Measurements from ENCODE around the gene TENM4.

The TENM4 gene

DNA sequence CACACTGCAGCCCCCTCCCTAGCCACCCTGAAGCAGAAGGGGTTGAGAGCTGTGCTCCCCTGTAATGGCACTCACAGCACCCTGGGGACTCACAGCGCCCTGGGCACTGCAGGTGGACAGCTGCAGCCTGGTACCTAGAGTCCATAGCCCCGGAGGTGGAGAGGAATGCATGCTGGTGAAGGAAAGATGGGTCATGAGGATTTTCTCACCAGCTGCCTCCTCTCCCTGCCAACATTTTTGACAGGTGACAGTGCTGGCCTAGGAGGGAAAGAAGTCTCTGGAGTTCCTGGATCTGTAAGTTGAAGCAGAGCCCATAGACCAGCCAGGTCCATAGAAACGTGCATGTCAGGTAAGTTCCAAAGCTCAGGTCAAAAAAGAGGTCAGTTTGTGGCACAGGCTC, 330.5 kb downstream of the TENM4 start:
- no peak for DNase-seq

DNA sequence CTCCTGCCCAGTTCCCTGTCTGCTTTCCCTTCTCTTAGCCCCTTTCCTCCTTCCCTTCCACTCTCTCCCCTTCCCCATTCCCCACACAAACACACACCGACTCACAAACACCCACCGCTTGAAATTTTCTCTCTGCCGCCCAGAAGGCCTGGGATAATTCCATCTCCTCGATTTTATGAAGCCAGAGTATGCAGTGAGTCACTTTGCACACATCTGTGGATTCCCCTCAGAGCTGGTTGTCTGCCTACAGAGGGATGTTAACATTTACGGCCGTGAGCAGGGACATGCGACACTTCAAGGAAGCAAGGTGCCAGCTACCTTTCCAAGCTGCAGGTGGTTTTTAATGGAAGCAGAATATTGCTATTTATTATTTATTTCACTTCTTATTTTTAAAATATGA, 332.0 kb downstream of the TENM4 start:
- no peak for DNase-seq

DNA sequence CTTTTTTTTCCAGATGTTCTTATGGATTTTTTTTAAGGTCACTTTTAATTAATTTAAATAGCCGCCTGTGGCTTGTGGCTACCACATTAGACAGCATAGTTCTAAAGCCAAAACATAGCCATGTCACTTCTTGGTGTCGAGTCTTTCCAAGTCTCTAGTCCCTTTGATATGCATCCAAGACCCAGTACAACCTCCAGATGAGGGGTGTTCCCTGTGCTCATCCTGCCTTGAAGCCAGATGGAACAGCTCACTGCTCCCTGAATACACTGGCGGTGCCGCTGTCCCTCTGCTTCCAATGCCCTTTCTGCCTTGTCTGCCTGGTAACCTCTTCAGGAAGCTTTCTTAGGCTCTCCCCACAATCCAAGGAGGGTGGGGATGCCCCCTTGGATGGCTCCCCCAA, 338.0 kb downstream of the TENM4 start:
- no peak for DNase-seq

DNA sequence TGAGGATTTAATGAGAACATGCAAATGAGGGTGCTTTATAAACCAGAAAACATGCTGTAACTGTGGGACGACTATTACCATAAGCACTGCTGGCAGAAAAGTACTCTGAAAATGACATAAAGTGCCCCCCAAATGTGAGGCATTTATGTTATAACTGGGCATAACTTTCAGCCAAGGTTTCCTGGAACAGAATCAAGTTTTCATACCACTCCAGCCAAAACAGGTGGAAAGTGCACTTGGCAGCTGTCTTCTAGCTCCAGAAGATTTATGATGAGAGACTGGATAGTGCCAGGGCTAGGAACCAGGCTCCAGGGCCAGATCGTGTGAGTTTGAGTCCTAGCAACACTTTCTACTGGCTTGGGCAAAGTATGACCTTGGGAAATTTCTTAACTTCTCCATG, 339.2 kb downstream of the TENM4 start:
- DNase-seq: no peak

DNA sequence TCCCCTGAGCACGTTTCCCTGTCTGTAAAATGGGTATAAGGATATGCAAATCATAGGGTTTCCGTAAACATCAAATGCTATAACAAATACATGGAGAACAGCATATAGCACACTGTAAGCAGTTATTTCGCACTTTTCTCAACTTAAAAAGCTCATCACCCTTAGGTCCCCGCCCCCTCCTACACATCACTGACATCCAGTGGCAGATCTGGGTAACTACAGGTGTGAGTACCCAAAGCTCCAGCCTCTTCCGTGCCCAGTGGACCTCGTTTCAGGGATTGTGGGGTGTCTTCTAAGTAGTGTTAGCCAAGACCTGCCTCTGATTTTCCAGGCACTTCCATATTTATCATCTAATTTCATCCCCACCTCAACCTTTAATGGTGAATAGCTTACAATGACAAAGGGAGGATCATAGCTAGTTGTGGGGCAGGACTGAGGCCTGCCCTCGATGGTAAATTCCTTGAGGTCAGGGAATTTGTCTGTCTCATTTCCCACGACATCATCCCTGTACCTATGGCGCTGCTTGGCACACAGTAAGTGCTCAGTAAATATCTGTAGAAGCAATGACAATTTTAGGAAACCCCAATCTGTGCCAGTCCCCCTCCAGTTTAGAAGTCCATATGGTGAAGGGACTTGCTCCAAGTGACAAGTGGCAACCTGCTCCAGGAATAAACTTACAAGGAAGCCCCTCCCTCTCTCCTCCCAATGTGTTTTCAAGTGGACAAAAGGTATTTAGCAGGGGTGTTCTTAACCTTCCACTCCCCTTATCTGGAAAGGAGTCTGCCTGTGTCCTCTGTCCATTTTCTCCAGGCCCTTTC, 340.5 kb downstream of the TENM4 start:
- DNase-seq: no peak

DNA sequence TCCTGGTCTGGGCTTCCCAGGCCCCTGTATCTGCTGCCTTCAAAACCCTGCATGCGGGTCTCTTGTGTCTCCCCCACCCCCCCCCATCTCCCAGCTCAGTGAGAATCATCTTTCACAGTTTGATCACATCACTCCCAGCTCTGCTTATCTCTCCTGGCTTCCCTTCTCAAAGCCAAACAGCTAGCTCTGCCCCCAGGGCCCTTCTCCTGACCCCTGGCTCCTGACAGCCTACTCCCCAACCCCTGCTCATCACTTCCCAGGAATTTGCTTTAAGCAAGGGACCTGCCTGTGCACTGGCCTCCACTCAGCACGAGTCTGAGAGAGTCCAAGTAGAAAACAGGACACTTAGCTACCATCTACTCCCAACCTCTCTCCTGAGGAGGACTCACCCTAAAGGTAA, 342.7 kb downstream of the TENM4 start:
- DNase-seq: no peak

DNA sequence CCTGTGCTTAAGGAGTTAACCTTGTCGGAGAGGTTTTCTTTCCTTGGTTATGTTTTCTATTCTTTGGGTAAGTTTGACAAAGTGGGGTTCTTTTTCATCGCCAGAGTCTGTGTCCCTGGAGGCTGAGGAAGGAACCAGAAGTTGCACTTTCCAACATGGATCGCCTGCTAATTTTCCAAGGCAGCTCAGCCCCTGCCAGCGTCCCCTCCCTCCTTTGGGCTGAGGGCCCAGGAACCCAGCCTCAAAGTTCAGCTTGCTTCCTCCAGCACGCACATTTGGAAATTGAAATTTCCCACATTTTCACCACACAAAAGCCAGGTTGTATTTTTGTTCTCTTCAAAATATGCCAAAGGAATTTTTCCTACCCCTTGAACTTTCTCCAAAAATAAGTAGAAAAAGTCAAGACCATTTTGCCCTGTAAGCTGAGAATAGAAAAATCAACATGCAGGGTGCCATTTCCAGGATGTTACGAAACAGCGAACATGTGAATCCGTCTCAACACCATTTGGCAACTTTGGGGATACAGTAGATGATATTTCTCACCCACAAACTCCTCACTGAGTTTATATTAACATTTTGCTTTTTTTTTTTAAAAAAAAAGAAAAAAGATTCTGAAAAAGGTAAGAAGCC, 343.5 kb downstream of the TENM4 start:
- no peak for DNase-seq

DNA sequence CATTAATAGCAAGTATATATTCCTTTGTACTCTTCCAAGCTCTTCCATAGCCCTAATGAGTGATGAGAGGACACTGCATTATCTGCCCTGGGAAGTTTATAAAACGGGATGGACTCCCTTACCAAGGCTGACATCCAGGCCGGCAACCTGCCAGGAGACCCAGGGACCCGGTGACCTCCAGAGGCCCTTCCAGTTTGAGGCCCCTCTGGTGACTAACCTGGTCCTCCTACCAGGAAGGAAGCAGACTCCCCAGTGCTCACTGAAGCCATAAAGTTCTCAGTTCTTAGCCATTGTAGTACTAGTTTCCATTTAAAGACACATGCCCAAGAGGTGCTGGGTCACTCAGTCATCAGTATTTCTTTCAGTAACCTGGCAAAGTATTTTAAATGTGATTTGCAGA, 345.4 kb downstream of the TENM4 start:
- no peak for DNase-seq

DNA sequence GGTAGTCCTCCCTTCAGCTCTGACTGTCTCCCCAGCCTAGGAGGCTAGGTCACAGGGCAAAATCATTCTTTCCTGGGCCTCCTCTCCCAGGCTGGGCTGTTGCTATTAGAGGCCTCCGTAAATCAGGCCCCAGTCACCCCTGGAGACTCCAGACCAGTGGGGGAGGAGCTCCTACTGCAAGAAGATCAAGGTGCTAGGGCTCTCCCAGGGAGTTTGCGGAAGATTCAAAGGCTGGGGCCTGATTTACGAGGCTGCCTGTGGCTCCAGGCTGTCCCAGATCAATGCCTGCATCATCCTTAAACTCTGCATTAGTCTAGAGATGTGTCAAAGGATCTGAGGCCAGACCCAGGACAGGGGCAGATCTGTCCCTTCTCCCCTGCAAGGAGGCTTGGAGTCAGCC, 346.2 kb downstream of the TENM4 start:
- DNase-seq: no peak

DNA sequence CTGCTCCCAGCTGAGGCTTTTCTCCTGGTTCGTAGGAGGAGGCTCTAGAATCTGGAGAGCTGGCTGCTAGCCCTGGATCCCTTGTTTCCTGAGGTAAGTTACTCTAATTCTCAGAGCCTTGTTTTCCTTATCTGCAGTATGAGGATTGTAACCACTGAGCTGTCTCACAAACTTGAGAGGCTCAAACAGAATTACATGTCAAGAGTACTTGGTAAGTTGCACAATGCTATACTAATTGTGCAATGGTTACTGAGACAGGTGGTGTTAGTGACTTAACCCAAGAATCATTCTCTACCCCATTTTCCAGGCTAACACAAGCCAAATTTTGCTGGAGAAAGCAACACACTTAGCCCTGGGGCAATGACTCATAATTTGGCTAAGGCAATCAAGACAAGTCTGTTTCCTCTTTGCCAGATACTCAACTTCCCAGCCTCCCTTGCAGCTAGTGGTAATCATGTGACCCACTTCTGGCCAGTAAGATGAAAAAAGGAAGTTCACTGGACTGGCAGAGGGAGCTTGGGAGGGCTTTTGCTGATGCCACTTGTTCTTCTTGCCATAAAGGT, 348.0 kb downstream of the TENM4 start:
- no peak for DNase-seq

DNA sequence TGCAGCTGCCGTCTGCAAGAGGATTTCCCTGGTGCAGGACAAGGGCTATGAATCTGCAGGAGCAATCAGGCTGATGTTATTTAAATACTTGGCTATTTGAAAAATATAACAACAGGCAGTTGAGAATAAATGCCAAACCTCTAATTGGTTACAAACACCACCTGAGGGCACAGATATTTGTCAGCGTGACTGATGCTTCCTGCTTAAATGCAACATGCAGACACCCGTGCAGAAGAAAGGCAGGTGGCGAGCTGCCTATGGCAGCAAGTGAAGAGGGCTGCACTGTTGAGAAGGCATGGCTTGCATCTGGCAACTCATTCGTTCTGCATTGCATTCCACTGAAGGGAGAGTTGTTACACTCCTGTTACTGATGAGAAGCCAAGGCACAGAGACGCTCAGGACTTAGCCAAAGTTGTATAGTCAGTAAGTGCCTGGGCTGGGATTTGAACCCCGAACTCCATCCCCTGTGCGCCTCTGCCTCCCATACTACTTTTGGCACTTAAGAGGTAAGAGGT, 350.6 kb downstream of the TENM4 start:
- DNase-seq: no peak

DNA sequence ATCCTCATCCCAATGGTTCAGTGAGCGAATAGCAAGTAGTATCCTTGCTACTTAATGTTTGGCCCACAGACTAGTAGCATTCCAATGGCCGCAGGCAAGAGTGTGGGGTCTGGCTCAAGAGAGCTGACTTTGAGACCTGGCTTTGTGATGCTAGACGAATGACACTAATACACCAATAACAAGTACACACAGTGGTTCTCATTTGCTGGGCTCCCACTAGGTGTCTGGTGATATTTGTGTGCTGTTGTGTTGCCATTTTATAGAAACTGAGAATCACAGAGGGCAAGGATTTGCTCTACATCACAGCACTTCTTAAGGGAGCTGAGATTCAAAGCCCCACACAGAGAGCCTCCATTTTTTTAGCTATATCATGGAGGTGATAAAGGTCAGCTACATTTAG, 351.2 kb downstream of the TENM4 start:
- DNase-seq: no peak

DNA sequence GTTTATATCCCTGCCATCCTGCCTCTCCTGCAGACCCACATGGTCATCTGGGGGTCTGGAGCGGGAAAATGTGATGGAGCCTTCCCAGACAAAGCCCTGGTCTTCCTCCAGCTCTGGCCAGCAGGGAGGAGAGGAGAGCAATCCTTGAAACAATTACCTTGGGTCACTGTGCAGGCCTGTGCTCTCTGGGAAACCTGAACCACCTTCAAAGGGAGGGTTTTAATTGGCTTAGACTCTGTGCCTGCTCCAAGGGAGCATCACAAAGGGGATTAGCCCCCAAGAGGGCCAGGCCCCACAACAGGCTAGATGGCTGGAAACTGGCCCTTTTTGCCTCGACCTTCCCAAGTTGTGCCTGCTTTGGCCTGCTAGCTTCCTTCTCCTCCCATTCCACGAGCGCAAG, 351.9 kb downstream of the TENM4 start:
- DNase-seq: no peak

DNA sequence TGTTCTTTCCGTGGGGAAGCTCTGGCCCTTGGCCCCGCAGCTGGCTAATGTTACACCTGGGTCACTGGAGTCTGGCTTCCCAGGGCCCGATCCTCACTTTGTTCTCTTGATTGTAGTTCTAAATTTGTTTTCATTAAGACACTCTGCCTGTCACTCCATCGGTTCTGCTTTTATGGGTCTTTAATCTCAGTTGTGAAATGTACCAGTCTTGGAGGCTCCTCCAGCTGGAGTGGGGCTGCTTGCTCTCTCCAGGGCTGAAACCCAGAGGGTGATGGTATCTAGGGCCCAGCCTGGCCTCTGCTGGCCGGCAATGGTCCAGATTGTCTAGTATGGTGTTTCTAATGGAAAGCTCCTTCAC, 352.9 kb downstream of the TENM4 start:
- DNase-seq: no peak

DNA sequence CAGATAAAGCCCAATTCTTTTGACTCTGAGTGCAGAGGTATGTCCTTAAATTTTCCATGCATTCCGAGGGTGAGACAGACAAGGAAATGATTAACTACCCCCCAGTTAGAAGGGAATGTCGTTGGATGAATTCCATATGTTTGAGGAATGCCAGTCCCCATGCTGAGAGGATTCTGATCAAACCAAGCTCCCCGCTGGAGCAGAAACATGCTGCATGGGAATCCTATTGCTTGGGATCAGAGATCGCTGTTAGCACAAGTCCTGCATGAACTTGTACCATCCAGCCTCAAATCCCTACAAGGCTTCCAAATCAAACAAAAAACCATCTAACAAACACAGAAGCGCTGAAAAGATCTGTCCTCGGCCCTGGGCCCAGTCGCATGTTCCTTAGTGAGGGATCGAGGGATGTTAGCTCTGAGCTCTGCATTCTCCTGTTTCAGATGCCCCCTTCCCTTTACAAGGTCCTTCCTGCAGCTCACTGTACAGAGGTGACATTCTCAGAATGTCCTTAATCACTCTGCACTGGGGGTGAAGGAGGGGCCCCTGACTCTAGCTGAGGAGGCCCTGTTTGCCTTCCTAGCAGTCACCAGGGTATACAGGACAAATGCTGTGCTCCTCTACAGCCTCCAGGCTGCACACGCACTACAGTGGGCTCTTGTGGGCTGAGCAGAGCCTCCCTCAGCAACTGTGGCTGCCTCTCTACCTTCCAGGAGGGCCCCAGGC, 353.4 kb downstream of the TENM4 start:
- DNase-seq: no peak

DNA sequence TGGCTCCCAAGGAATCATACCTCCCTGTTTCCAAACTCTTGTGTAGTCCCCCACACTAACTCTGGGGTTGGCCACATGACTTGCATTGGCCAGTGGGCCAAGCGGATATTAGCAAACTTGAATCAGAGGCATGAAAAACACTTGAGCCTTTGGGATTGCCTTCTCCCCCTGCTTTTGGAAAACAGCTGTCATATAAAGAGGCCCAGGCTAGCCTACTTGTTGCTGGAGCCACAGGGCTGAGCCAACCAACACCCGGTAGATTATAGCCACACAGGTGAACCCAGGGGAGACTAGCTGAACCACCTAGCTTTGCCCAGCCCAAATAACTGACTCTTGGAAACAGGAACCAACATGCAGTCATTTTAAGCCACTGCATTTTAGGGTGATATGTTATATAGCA, 354.8 kb downstream of the TENM4 start:
- no peak for DNase-seq

DNA sequence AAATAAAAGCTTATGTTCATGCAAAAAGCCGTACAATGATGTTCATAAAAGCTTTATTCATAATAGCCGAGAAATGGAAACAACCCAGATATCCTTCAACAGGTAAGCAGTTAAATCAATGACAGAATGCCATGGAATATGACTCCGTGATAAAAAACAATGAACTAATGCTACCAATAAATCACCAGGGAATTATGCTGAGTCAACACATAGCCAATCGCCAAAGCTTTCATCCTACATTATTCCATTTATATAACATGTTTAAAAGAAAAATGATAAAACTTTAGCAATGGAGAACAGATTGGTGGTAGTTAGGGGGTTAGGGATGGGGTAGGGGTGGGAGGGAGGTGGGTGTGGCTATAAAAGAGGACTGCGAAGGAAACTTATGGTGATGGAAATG, 356.4 kb downstream of the TENM4 start:
- DNase-seq: no peak

DNA sequence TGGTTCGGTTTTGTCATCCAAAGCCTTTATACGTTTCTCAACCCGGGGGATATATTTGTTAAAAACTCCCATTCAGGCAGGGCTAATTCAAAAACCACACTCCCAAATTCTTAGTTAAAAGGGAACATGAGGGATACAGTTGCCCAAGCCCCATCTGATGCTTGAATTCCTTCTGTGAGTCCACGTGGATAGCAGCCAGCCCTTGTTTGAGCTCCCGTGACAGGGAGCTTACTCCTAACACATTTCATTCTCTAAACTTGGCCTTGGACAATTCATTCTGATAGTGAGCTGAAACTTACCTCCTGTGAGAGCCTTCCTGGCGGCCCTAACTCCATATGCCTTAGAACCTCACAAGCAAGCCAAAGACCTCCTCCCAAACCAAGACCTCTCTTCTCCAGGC, 357.5 kb downstream of the TENM4 start:
- no peak for DNase-seq

DNA sequence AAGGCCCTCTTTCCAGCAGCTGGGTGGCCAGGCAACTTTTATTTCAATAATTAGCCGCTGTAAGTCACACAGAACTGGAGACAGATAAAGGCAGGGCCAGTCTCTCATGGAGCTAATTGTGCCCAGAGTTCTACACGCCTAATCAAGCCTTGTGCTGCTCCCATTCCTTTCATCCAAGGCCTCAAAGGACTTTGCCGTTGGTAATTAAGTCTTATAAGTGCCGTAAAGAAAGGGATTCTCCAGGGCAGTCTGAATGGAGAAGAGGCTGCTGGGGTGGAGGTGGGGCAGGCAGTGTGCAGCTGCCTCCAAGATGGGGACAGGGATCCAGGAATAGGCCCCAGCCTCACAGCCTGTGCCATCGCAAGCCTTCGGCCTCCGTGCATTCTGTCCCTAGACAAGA, 357.9 kb downstream of the TENM4 start:
- DNase-seq: no peak

DNA sequence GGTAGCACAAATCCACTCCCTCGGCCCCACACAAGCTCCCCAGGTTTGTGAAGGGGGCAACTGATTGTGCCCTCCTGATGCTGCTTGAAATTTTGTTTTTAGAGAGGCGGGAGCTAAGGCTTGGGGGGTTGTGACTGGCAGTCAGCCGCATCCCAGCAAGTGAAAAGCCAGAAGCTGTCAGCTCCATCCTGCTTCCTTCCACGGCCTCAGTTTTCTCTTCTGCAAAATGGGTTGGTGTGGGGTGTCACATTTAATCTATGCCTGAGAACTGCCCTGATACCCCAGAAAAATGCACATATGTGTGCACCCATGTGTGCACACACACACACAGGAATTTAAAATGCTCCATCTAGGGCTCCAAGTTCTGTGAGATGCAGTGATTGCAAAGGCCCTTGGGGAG, 358.6 kb downstream of the TENM4 start:
- no peak for DNase-seq

DNA sequence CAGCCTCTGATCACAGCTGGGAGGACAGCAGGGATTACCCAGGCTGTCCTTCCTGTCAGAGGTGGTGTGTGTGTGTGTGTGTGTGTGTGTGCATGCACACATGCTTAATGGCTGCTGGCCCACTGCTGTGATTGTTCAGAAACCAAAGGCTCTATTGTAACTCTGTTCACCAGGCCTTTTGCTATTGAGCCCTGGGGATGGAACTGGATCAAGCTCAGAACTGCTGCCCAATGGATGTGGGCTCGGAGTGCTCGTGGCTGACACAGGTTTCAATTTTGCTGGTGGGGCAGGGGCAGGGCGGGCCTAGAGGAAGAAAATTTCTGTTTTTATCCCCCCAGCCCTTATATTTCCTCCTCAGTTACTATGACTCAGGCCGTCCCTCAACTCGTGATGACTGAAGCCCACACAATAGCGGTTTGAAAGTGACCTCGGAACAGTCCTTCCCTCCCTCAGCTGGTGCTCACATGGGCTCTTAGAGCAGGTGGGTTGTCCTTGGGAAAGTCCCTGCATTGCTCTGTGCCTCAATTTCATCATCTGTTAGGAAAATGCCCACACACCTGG, 359.3 kb downstream of the TENM4 start:
- no peak for DNase-seq

DNA sequence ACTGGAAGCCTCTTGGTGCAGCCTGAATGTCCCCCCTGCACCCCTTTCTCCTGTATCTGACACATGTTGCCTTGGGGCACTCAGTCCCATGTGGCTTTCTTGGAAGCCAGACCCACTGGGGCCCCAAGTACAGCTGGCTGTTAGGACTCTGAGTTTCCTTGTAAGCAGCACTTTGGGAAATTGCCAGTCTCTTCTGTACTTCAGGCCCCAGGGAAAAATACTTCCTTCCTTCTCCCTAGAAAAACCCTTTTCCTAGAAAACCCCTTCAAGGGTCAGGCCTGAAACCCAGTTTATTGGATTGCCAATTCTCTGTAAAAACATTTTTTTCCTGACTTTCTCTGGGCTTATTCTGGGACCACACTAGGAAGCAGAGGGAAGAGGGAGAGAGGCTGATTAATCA, 360.3 kb downstream of the TENM4 start:
- DNase-seq: no peak

DNA sequence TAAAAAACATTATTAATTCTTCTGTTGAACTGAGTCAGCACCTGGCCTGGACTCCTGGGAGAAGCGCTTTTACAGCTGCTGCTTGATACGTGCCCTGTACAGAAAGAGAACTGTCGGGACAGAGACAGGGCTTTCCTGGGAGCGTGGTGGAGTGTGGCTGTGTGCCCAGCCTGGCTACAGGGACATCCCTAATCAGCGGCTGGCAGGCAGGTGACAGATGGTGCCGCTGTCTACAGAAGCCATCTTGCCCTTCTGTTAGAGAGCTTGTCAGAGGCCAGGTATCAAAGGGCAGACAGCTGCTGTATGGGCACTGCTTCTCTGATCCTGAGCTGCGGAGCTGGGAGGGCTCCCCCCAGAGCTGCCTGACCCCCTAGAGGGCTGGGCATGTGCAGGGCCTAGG, 361.8 kb downstream of the TENM4 start:
- no peak for DNase-seq
